NCI-H524 (cell line): ENCODE data around the gene RHBDD1.
A peak's percentile ranks its signal among the peaks of the same experiment; 100 is the strongest.

Experiments used
- DNase-seq, 2 experiments: peaks; one replicate each; lab custom pipeline; 2025; lab: John Stamatoyannopoulos, UW

The RHBDD1 gene

DNA sequence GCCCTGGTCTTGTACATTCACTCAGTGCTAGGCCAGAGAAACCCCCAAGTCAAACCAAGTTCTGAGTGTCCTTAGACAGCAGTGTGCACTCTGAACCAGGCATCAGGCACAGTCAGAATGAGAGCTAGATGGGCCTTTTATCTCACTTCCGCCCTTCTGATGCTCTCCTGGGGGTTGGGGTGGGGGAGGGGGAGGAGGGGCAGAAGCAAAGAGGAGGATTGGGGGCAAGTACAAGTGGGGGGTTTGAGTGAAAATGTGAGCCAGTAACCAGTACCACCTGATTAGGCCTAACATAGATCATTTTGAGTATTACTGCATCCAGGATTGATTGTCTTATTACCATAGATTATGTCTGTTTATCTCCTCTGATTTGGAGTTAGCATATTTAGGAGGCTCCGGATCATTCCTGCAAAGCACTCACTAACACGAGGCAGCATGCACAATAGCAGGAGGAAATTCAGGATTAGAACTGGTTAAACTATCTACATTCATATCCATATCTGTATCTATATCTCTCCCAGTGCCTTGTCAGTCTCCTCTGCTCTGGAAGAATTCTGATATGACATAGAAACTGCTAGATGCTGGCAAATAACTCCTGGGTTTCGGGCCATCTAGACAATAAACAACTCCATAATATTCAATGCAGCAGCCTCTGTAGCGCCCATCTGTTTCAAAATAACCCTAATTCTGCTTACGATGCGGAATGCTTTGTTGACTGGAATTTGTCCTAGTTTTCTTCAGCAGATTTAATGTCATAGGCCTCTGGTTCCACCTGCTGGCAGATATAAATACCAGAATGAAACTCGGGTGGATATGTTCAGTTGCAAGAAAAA lies 149.1 kb downstream of the RHBDD1 start:
- peak; percentile 30 to 74 for DNase-seq

DNA sequence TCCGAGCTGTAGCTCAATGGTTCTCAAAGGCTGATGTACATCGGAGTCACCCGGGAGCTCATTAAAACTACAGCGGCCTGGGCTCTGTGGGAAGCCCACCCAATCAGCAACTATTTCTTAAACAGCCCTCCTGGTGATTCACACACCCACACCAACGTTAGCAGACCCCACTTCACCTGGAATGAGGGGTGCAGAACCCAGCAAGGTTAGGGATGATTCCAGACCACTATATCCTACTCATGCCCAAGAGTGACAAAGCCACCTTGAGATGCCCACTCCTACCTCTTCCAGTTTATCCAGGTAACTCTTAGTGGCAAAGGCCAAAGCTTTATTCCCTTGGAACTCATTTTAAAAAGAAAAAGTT lies 149.7 kb downstream of the RHBDD1 start:
- DNase-seq, result no peak

DNA sequence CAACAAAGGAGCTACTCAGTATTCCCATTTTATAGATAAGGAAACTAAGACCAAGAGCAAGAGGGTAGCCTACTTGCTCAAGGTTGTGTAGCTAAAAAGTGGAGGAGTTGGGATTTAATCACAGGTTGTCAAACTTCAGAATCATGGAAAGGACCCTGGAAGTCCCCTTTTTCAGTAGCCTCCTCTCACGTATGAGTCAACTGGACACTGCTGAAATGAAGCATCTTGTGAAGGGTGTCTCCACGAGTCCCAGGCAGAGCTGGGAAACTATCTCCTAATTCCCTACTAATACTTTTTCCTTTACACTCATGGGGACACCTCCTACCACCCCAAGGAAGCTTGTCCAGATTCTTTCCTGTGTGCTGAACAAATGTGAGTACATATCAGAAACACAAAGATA lies 155.8 kb downstream of the RHBDD1 start:
- DNase-seq, result no peak

DNA sequence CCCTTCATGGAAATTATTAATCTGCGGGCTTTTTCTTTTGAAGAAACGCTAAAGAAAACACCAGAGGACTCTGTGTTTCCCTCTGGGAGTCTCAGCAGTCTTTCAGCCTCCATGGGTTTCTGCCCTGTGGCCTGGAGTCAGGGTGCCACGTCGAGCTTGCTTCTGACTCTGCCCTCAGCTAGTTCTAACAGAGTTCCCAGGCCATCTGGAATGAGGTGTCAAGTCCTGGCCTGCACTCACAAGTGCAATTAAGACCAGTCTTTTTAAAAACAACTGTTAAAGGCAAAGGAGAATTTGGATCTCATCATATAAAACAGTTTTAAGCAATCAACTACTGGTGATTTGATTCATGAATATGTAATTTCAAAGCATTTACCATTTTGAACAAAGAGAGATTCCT lies 157.3 kb downstream of the RHBDD1 start:
- no peak for DNase-seq

DNA sequence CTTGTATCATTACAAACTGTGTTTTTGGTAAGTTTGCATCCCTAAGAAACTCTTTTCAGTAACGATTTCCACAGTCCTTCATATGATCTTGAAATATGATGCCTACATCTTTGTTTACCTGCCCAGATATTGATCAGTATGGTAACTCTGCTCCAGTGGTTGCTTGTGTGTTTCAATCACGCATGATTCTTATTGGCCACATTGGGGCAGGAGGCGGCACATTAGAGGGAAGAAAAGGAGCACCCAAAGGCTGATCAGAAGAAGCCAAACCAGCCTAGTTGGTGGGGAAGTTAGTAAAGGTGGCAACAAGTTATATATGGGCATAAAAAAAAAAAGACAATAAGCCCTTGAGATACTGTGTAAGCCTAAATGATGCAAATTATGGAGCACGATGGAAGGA lies 158.9 kb downstream of the RHBDD1 start:
- DNase-seq, result no peak

DNA sequence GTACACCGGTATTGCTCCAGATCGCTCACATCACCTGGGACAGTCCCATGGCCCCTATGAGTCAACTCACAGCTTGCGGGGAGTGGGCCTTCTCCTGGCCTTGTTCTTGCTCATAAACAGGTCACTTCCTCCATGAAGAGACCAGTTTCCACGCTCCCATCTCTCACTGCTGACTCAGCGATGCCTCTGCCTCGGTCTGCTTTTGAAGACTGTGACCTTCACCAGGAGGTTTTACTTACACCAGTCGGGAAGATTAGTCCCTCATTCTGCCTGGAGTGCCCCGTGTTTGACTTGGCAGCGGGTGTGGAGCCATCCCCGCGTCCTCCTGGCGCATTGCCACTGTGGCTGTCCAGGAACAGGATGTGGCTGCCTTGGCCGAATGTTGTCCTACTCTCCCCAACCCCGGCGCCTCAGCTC lies 159.8 kb downstream of the RHBDD1 start:
- no peak for DNase-seq

DNA sequence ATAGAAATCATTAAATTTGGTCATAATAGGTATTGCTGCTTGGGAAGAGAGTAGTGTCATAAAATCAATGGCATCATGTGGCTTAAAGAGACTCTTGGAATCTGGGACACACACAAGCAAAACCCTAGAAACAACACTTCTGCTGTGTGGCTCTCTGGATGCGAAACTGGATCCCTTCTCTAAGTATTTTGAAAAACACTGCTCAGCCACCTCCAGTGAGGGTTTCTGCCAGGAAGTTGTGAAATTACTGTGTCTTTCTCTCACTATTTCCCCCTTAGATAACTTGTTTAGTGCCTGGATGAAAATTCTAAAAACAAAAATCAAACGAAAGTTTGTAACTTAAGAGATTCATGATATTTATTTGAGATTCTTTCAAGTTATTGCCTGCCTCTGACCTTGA lies 163.8 kb downstream of the RHBDD1 start:
- DNase-seq, result no peak

DNA sequence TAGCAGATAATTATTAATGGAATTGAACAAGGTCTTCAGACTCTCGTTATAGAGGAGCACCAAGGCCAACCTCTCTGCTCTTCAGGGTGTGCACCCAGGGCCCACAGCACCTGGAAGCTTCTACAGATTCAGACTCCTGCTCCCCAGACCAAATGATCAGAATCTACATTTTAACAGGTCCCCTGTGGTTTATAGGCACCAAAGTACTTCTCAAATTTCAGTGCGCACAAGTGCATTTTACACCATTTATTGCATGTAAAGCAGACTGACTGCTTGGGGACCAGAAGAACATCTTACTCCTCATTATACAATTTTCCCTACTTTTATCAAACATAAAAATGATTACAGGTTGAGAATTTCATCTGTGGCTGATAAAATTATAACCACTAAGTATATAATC lies 164.3 kb downstream of the RHBDD1 start:
- no peak for DNase-seq

DNA sequence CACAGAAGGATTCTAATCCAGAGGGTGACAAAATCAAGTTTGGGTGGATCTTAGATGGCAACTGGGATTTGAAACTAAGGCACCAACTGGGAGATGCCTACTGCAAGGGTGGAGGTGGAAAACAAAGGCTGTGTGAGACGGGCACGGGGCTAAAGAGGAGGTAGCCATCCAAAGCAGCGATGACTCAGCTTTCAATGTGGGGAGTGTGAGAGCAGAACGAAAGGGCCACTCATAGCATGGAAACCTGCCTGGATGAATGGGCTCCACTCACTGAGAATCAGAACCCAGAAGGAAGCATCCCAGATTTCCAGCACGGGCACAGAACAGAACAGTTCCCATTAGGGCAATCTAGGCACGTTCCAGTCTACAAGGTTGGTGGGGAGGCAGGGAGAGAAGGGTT lies 168.6 kb downstream of the RHBDD1 start:
- DNase-seq, result no peak

DNA sequence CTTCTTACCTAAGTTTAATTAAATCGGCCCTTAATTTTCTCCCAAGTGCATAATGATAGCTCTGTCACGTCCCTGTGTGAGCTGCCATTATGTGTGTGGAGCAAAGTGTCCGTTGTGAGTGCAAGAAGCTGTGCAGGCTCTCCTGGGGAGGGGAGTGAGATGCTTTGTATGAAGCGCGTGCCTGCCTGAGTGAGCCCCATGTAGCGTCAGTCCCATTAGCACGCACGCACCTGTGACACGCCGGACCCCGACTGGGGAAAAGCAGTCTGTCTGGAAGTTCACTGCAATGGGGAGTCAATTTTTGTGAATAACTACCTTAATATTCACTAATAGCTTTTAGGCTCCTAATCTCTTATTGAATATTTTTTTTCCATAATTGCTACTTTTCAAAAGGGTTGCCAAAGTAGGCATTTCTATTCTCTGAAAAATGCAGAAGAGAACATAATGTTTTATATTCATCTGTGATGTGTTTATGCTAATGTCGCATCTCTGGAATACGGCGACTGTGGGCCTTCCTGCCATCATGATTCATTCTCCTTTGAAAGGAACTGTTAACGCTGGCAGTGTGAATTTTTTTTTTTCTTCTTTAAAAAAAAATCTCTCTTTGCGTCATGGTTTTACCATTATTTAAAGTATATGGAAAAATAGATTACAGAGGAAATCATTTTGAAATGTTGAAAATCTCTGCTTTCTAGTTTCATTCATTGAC lies 170.5 kb downstream of the RHBDD1 start:
- DNase-seq, result no peak

DNA sequence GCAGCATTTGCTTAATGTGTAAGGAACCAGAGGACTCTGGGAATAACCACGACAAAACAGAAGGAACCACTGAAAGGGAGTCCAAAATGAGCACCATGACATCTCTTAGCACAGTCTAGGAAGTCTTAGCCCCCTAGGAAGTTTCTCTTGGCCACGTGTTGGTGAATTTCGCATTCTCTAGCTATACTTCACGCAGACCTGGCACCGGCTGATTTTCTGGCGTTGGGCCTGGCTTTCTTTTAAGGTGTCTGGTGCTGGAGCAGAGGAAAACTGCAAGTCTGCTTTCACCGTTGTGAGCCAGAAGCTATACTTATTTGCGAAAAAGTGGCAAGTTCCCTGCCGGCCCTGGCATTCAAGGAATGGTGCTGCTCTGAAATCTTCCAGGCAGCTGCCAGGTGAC lies 171.3 kb downstream of the RHBDD1 start:
- no peak for DNase-seq

DNA sequence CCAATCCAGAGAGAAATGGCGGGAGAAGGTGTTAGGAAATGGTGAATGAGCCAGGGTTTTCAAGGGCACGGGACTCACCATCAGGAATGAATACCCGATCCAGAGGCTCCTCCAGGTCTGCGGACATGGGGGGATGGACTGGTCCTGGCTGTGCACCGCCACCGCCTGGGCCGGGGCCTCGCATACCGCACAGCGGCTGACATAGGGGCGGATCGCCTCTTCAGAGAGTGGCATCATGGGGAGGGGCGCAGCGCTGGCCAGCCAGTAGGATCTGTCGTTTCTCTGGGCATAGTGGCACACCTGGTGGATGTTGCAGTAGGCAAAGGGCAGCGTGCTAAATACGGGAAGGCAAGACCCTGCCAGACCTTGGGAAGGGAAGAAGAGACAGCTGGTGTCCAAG lies 172.1 kb downstream of the RHBDD1 start:
- no peak for DNase-seq

DNA sequence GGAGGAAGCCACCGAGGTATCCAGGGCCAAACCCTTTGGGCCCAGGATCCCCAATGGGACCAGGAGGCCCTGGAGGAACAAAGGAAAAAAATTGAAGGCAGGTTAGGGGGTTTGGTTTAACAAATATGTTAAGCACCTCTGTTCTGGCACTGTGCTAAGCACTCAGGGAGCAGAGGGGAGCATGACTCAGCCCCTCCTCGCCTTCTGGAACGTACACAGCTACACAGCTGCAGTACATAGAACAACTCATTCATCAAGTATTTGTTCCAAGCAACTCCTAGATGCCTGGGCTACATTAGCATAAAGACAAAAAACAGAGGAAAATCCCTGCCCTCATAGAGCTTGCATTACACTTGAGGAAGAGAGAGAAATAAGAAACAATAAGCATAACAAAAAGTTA lies 174.6 kb downstream of the RHBDD1 start:
- no peak for DNase-seq

DNA sequence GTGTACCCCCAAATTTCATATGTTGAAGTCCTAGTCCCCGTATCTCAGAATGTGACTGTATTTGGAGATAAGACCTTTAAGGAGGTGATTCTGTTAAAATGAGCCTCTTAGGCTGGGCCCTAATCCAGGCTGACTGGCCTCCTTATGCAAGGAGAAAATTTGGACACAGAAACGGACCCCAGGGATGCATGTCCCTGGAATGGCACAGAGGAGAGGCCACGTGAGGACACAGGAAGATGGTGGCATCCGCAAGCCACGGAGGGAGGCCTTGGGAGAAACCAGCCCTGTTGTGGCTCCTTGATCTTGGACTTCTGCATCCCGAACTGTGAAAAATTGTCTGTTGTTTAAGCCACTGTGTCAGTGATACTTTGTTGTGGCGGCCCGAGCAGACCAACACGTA lies 177.5 kb downstream of the RHBDD1 start:
- DNase-seq, result no peak

DNA sequence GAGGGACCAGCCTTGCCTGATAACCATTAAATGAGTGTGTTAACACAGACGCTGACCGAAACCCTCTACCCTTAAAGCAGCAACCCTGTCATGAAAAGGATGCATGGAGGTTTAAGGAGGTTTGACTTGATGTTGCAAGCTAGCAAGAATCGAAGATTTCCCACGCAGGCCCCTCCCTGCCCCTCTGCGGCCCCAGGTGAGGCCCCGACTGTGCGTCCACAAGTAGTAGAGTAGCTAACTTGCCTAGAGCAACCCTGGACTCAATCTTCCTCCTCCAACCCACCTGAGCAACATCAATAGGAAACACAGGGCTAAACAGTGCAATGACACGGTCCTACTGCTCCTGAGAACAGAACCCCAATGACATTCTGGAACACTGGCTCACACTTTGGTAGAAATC lies 178.0 kb downstream of the RHBDD1 start:
- DNase-seq, result no peak

DNA sequence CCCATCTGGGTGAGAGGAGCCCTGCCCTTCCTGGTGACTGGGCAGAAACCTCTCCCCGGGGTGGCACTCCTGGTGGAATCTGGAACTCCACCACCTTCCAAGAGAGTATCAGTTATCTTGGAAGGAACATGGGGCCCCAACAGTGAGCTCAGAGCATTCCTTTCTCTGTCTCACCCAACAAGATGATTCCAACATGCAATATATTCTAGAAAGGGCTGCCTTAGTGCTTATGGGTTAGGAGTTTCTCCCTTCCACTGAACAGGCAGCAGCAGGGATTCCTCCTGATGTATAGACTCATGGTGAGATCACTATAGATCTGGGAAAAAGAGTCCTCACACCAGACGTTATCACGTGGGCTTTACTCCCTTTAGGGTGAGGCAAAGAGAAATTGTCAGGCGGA lies 181.0 kb downstream of the RHBDD1 start:
- no peak for DNase-seq

DNA sequence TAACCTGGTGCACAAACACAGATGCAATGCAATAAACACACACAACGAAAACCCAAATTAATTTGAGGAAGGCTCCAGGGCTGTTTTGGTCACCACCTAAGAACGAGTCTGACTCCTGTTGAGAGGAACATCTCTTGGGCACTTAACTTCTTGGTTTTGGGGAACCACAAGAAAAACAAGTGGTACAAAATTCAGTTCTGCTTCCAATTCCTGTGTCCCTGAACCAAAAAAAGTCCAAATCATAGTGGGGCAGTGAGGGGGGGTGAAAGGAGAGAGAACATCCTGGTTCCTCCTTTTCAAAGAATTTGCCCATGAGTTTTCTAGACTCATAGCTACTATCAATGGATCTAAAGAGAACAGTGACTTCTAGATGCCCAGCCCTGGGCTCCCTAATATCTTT lies 184.6 kb downstream of the RHBDD1 start:
- no peak for DNase-seq

DNA sequence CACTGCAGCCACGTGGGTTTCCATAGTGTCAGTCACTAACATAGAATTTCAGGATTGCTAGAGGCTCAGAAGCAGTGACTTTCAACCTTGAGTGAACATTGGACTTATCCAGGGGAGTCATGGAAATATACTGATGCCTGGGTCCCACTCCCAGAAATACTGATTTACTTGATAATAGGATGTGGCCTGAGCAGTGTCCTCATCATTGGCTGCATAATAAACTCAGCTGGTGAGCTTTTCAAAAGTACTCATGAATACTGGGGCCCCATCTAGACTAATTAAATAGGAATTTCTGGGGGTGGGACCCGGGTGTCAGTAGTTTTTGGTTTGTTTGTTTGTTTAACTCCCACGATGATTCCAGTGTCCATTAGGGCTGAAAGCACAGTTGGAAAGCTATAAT lies 186.8 kb downstream of the RHBDD1 start:
- DNase-seq, result no peak

DNA sequence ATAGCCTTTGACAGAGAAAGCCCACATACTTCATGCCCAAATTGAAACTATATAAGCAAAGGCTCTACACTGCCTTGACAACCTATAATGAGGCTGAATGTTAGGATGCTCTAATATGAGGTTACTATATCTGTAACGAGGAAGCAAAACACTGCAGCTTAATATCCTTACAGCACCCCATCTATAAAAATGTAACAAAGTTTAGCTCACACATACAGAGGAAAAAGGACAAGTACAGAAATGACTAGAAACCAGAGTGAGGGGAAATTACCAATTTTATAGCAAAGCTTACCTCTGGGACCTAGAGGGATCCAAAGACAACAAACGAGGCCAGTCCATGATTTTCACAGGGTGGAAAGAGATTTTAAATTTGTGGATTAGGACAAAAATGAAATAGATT lies 189.7 kb downstream of the RHBDD1 start:
- DNase-seq, result no peak

DNA sequence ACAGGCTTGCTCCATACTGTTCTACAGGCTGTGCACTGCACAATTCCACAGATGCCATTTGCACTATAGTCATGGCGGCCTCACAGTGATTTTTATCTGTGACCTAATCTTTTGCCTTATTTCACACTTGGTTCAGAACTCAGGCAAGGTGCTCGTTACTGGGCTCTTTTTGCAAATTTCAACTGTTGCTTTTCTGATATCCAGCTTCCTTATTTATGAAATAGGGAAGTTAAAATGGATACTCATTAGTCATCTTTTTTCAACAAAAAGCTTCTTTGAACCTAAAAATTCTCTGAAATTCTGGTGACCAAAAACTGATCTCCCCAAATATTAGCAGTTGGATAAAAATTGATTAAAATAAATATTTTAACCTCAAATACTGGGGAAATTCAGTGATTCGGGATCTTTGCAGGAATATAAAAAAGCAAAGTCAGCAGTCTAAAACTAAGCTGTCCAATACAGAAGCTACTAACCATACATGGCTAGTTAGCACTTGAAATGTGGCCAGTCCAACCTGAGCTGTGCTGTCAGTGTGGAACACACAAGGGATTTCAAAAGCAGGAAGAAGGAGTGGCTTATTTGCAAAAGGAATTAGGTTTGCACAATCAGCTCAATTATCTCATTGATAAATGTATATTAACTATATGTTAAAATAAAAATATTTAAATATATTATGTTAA lies 193.7 kb downstream of the RHBDD1 start:
- DNase-seq, result no peak

DNA sequence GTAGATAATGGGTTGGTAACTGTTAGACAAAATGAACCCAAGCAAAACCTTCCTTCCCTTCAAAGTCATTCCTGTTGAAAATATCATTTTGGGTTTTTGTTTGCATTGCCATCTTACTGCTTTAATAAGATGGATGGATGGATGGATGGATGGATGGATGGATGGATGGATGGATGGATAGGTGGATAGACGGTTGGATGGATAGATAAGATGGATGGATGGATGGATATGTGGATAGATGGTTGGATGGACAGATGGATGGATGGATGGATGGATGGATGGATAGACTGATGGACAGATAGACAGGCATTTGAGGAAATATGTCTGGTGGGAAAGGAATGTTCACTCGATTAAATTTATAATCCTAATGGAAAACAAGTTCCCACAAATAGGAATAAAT lies 194.9 kb downstream of the RHBDD1 start:
- DNase-seq, result no peak

DNA sequence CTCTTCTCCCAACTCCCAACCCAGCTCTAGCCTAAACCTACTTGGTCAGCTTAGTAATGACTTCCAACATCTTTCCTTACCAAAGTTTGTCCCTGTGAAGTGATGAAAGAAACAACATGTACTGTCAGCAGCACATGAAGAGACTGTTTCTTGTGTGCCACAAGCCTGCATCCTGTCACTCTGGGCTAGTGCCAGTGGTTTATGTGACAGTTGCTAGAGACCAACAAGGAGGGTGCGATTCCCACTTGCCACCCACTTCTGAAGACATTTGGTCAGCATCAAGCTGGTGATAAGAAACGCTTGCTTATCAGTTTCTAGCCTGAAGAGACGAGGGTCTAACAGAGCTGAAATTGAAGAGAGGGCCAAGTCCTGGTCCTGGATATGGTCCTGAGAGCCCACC lies 195.5 kb downstream of the RHBDD1 start:
- DNase-seq, result no peak

DNA sequence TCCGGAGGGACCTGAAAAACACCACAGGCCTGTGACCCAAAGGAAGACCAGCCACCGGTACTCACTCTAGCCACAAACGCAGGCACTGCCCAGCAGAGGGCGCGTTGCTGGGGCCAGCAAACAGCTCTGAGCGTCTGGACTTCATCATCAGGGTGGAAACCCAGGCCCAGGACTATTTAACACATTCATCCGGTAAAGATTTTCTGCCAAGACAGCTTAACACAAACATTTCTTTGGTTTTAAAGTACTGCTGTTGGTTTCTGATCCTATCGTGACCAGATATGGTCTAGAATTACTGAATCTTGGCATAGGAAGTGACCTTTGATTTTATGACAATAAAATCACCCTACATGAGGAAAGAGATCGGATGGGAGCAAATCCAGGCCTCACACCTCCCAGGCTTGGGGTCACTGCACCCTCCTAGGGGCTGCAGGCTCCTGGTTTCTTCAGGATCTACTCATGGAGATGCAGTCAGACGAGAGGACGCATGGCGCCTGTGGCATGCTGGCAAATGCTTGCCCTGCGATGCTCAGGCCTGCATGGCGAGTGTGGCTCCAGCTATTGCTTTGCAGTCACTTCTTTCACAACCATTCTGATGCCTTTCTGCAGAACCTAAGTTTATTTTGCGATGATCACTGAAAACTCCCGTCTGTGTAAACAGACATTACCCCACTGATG lies 197.8 kb downstream of the RHBDD1 start:
- peak in 1 of 2 experiments; percentile 17 for DNase-seq
